ENCODE results near the gene P2RX3.
"Not testable (repeated sequence)": the region's sequence is repeated elsewhere in the genome, so short reads cannot be mapped to it uniquely, and the experiment has no call there.

Gene P2RX3

DNA sequence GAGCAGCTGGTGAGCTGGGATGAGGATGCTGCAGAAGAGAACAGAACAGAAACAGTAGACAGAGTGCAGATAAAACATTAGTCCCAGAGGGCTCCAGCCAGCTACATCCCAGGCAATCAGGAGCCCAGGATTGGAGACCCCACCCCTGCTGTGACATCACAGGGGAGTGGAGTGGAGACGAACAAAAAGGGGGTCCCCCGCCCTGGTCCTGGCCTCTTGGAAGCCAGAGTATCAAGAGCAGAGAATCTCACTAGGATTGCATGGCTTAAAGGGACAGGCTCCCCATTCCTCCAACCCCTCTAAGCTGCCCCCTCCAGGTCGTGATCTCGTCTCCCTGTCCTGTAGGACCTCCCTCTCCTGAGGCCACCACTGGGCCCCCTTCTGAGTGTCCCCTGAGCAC is at the start of gene P2RX3:
P2RX3 (plus strand) TSS at position 211 of the 400 bp plus-strand sequence. CDS start 199 bp downstream, outside the sequence.
- H3K4me3 ChIP-seq (ENCODE audit: low read depth, low read length): no peak within 1 kb of the TSS
- DNase-seq (ENCODE audit: low read depth): no peak

- DNase-seq (ENCODE audit: low read depth): peak; percentile 91
- no peak overlapping the region for H3K4me3 ChIP-seq (ENCODE audit: low read depth, low read length)
These were observed 49.2 kb upstream of the P2RX3 start for GRCh38 chr11:57288771-57289579.

- H3K4me3 ChIP-seq (ENCODE audit: low read depth, low read length): no peak overlapping the region
- DNase-seq (ENCODE audit: low read depth): no peak
These were observed 47.9 kb upstream of the P2RX3 start for GRCh38 chr11:57290288-57290687.

- H3K4me3 ChIP-seq (ENCODE audit: low read depth, low read length): no peak overlapping the region
- DNase-seq (ENCODE audit: low read depth): no peak
These were observed 43.7 kb upstream of the P2RX3 start for GRCh38 chr11:57294225-57295131.

GRCh38 chr11:57296205-57296604 is 41.9 kb upstream of the P2RX3 start:
- DNase-seq (ENCODE audit: low read depth); H3K4me3 ChIP-seq (ENCODE audit: low read depth, low read length): not testable (repeated sequence)

DNA sequence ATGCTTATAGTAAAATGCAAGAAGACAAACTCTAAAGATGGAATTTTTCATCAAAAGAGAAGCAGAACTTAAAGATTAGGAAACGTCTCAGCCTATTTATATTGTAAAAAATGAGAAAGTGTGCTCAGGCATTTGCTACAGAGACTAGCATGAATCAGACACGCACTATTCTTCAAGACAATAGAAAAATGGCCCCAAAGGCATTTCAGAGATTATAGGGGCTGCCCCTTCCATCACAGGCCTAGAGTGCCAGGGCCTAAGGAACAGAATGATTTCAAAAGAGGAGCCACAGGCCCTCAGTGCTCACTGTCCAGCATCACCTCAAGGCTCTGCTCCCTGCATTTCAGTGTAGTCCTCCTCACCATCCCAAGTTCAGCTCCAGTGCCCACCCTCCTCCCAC is 40.9 kb upstream of the P2RX3 start:
- no peak overlapping the region for H3K4me3 ChIP-seq (ENCODE audit: low read depth, low read length)
- no peak for DNase-seq (ENCODE audit: low read depth)

DNA sequence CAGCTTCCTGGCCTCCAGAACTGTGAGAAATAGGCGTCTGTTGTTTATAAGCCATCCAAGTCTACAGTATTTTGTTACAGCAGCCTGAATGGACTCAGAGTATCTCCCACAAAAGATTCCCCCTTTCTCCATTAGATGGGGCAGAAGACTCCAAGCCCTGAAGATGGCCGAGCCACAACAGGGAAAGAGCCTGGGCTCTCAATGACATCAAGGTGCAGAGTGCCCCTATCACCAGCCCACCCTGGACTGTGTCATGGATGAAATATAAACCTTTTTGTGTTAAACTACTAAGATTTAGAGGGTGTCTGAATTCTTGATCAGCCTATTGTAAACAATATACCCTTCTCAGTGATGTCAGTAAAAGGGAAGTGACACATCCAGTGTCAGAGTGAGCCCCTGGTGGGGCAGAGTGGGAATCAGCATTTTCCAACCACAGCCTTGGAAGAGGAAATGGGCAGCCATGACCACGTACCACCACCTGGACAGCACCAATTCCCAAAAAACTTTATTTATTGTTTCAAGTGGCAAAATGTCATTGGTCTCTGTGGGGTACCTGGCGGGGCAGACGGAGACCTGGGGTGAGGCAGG is 38.9 kb upstream of the P2RX3 start:
- no peak for DNase-seq (ENCODE audit: low read depth)
- H3K4me3 ChIP-seq (ENCODE audit: low read depth, low read length): no peak overlapping the region

GRCh38 chr11:57300785-57301184 is 37.4 kb upstream of the P2RX3 start:
- no peak overlapping the region for H3K4me3 ChIP-seq (ENCODE audit: low read depth, low read length)
- DNase-seq (ENCODE audit: low read depth): no peak

DNA sequence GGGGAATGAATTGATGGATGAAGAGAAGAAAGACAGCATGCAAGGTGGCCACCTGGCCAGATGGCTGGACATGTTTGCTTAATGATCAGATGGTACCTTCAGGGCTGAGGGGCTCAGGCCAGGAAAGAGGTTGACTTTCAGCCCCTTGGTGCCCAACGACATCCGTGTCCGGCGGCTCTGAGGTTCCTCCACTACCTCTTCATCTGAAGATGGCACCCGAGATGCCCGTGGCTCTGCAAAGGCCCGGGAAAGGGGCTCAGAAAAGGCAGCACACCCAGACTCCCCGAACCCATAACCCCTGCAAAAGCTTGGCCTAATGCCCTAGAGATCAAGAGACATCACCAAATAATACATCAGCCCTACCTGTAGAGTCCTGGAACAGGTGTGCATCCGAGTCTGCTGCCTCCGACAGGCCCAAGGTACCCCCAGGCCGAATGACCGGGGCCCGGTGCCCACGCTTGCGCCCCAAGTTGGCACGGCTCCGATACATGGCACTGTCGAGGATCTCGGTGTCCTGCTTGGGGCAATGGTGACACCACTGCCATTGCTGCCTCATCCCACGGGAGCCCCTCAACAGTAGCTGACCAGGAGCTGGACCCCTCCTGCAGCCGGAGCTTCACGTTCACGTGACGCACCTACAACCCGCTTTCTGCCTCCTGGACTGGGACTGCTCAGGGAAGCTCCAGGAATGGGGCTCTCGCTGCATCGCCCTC is 36.3 kb upstream of the P2RX3 start:
- no peak overlapping the region for H3K4me3 ChIP-seq (ENCODE audit: low read depth, low read length)
- DNase-seq (ENCODE audit: low read depth): no peak

GRCh38 chr11:57302489-57302888 is 35.7 kb upstream of the P2RX3 start:
- H3K4me3 ChIP-seq (ENCODE audit: low read depth, low read length): no peak overlapping the region
- no peak for DNase-seq (ENCODE audit: low read depth)

GRCh38 chr11:57303280-57303989 is 34.7 kb upstream of the P2RX3 start:
- H3K4me3 ChIP-seq (ENCODE audit: low read depth, low read length): no peak overlapping the region
- no peak for DNase-seq (ENCODE audit: low read depth)

- no peak overlapping the region for H3K4me3 ChIP-seq (ENCODE audit: low read depth, low read length)
- no peak for DNase-seq (ENCODE audit: low read depth)
These were observed 34.1 kb upstream of the P2RX3 start for GRCh38 chr11:57303990-57304579.

- DNase-seq (ENCODE audit: low read depth): no peak
- no peak overlapping the region for H3K4me3 ChIP-seq (ENCODE audit: low read depth, low read length)
These were observed 32.6 kb upstream of the P2RX3 start for GRCh38 chr11:57305523-57305922.

DNA sequence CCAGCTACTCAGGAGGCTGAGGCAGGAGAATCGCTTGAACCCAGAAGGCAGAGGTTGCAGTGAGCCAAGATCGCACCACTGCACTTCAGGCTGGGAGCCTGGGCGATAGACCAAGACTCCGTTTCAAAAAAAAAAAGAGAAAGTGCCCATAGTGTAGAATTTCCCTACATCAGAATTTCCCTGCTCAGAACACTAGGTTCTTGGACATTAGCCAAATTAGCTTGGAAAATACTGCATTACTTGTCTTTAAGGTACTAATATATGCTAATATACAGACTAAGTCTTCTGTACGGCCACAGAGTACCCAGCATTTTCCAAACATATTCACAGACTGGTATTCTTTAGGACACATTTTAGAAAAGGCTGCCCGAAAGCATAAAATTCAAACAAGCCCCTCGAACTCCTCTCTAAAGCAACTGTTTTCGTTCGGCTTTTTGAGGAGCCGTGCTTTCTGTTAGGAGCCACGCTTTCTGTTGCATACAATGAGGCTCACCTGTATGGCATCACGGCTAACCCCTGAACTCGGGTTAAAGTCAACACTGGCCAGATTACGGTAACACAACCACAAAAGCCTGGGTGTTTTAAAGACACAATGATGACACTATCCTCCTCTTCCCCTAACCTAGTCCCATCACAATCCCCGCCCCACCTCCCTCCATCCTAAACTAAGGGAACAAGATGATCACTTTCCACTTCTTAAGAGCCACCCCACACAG is 31.8 kb upstream of the P2RX3 start:
- no peak overlapping the region for H3K4me3 ChIP-seq (ENCODE audit: low read depth, low read length)
- no peak for DNase-seq (ENCODE audit: low read depth)

GRCh38 chr11:57306940-57307565 is 31.1 kb upstream of the P2RX3 start:
- DNase-seq (ENCODE audit: low read depth): no peak
- H3K4me3 ChIP-seq (ENCODE audit: low read depth, low read length): no peak overlapping the region

DNA sequence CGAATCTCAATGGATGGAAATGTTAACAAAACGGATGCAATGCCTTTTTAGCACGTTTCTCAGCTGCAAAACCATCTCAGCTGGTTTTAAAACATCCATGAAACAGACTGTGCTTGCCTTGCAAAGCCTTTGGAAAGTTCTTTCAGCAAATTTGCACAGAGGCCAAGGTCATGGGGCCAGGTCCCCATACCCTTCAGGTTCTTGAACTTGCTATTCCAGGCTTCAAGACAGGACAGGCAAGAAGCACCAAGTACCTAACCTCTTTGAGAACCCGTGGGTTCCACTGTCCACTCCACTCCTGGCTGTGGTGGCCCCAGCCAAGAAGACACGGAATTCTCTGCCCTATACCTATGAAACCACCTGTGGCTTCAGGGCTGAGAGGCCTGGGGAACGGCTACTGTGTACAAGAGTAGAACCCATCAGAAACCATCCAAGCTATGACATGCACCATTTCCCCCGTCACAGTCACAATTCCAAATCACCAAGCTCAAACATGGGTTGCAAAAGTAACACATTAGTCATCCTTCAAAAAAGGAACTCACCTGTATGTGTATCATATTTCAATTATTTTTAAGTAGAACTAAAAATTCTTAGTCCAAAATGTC is 30.4 kb upstream of the P2RX3 start:
- H3K4me3 ChIP-seq (ENCODE audit: low read depth, low read length): no peak overlapping the region
- DNase-seq (ENCODE audit: low read depth): no peak

DNA sequence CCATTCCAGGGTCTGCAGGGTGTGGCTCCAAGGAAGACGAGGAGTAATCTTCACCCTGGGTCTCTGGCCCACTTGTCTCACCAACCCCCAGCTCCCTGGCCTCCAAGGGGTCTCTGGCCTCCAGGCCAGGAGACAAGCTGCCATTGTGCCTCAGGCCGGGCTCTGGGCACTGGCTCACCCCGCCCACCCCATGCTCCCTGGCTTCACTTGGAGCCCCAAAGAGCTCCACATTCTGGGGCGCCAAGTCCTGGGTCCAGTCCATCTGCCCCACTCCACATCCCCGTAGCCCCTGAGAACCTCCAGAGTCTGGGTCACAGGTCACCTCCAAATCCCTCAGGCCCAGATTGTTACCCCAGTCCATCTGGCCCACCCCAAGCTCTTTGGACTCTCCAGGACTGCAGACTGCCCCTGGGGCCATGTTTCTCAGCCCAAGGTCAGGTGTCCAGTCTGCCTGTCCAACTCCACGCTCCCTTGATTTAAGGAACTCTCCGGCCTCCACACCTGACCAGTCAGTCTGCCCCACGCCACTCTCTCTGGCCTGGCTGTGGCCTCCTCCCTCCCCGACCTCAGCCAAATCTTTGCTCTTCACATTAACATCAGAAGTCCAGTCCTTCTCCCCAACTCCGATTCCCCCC is 29.6 kb upstream of the P2RX3 start:
- DNase-seq (ENCODE audit: low read depth): no peak
- H3K4me3 ChIP-seq (ENCODE audit: low read depth, low read length): no peak overlapping the region

Data from skeletal muscle cell (primary cell).